Measurements from ENCODE around the gene PIGM. TPM values are rescaled to one million over a fixed set of nuclear protein-coding genes. Genes with fewer than 3 reads are reported as not detected.

PIGM gene
- total RNA-seq, 2 experiments from 2014 or later: 5.2 to 5.7 TPM

DNA sequence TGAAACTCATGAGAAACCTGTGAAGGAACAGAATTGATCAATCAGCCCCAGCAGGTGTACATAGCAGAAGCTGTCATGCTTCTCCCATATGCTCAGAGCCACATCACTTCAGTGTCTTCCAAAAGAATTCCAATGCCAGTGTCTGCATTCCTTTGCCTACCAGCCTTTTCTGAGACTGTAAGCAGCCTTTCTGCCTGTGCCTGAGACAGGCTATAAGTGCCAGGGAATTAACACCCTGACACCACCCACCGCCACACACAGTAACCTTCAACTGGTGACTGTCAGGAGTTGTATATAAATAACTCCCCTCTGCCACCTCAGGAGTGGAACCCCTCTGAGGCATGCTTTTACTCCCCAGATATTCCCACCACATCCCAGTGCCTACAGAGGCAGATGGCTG lies 39.6 kb downstream of the PIGM start:
- Mint-ChIP-seq H3K27me3 (peaks cover 29% of the 10 kb centered on the region), H3K27ac (no peak overlapping the region), H3K4me1 (peaks cover 7% of the 10 kb centered on the region)

DNA sequence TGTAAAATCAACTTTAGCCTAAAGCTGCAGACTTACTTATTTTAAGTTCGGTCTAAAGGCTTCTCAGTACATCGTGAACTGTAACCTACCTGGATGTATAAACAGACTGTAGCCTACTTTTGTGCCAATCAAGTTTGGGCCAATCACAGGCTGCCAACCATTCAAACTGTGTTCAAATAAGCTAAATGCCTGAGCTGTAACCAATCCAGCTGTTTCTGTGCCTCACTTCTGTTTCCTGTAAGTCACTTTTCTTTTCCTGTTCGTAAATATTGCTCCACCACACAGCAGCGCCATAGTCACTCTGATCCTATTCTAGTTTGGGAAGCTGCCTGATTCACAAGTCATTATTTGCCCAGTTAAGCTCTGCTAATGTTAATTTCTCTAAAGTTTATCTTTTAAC lies 40.3 kb downstream of the PIGM start:
- no peak for DNase-seq
- no peaks in the 10 kb centered on the region for H3K9me3 Mint-ChIP-seq
- ChIA-PET POLR2A (interaction anchor here (1.1 to 1.2 kb wide), 2 partner anchors 67 to 68 kb away, joined by 4 to 5 read pairs; partner anchors contain the start of gene TAGLN2), CTCF (interaction anchor here (1.3 to 4.7 kb wide), 2 partner anchors 15 to 94 kb away, joined by 4 to 38 read pairs; no protein-coding TSS in a partner anchor)
- peaks cover 7% of the 10 kb centered on the region for H3K4me1 Mint-ChIP-seq
- H3K4me3 Mint-ChIP-seq: no peak overlapping the region
- H3K36me3 Mint-ChIP-seq (ENCODE audit: low read depth): no peaks in the 10 kb centered on the region
- no peak overlapping the region for H3K27ac Mint-ChIP-seq
- peaks cover 26% of the 10 kb centered on the region for H3K27me3 Mint-ChIP-seq

More for the DNA sequence above, 39.6 kb downstream of the PIGM start:
- DNase-seq: no peak
- POLR2A ChIA-PET: interaction anchor here (1.1 to 1.2 kb wide), 2 partner anchors 67 to 69 kb away, joined by 4 to 5 read pairs; partner anchors contain the start of gene TAGLN2
- H3K9me3 Mint-ChIP-seq: no peaks in the 10 kb centered on the region
- no peaks in the 10 kb centered on the region for H3K36me3 Mint-ChIP-seq (ENCODE audit: low read depth)
- H3K4me3 Mint-ChIP-seq: no peak overlapping the region
- CTCF ChIA-PET: interaction anchor here (1.2 to 4.7 kb wide), 3 partner anchors 15 to 94 kb away, joined by 3 to 38 read pairs (median 4); no protein-coding TSS in a partner anchor

DNA sequence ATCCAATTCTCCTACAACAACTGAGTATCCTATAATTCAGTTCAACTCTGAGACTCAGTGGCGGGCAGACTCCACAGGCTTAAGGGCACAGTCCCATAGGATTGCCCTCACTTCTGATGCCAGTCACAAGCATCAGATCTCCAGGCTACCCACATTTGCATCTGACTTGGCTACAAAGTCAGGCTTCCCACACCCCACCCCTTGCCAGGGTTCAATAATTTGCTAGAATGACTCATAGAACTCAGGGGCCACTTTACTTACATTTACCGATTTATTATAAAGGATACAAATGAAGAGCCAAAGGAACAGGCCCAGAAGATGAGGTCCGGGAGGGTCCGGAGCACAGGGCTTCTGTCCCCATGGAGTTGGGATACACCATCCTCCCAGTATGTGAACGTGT lies 41.8 kb downstream of the PIGM start:
- H3K4me1 Mint-ChIP-seq: peaks cover 7% of the 10 kb centered on the region
- H3K4me3 Mint-ChIP-seq: no peak overlapping the region
- ChIA-PET CTCF (interaction anchor here (4.7 kb wide), 1 partner anchor 17 kb away, joined by 38 read pairs; no protein-coding TSS in a partner anchor), POLR2A (no interaction called here)
- H3K36me3 Mint-ChIP-seq (ENCODE audit: low read depth): no peaks in the 10 kb centered on the region
- H3K9me3 Mint-ChIP-seq: no peaks in the 10 kb centered on the region
- H3K27me3 Mint-ChIP-seq: peaks cover 11% of the 10 kb centered on the region
- no peak for DNase-seq
- no peak overlapping the region for H3K27ac Mint-ChIP-seq

GRCh38 chr1:159989581-159989980 lies 42.2 kb downstream of the PIGM start:
- H3K36me3 Mint-ChIP-seq (ENCODE audit: low read depth): no peaks in the 10 kb centered on the region
- CTCF ChIA-PET: interaction anchor here (4.7 kb wide), 1 partner anchor 17 kb away, joined by 38 read pairs; no protein-coding TSS in a partner anchor
- no peak for DNase-seq
- H3K4me3 Mint-ChIP-seq: no peak overlapping the region
- H3K27me3 Mint-ChIP-seq: peaks cover 9% of the 10 kb centered on the region
- H3K4me1 Mint-ChIP-seq: peaks cover 7% of the 10 kb centered on the region
- POLR2A ChIA-PET: no interaction called here
- no peak overlapping the region for H3K27ac Mint-ChIP-seq
- no peaks in the 10 kb centered on the region for H3K9me3 Mint-ChIP-seq

- ChIA-PET POLR2A (no interaction called here), CTCF (interaction anchor here (4.7 kb wide), 1 partner anchor 19 kb away, joined by 38 read pairs; no protein-coding TSS in a partner anchor)
- no peak for DNase-seq
These were observed 43.8 kb downstream of the PIGM start for GRCh38 chr1:159988006-159988405.

GRCh38 chr1:159987186-159987585 lies 44.6 kb downstream of the PIGM start:
- H3K27me3 Mint-ChIP-seq: peaks cover 18% of the 10 kb centered on the region
- H3K4me1 Mint-ChIP-seq: peaks cover 7% of the 10 kb centered on the region
- DNase-seq: no peak
- H3K4me3 Mint-ChIP-seq: no peak overlapping the region
- H3K27ac Mint-ChIP-seq: no peak overlapping the region
- H3K9me3 Mint-ChIP-seq: no peaks in the 10 kb centered on the region
- ChIA-PET POLR2A (no interaction called here), CTCF (no interaction called here)
- no peaks in the 10 kb centered on the region for H3K36me3 Mint-ChIP-seq (ENCODE audit: low read depth)

More at GRCh38 chr1:159988006-159988405, 43.8 kb downstream of the PIGM start:
- H3K9me3 Mint-ChIP-seq: no peaks in the 10 kb centered on the region
- peaks cover 16% of the 10 kb centered on the region for H3K27me3 Mint-ChIP-seq
- H3K4me3 Mint-ChIP-seq: no peak overlapping the region
- no peaks in the 10 kb centered on the region for H3K36me3 Mint-ChIP-seq (ENCODE audit: low read depth)
- H3K4me1 Mint-ChIP-seq: peaks cover 7% of the 10 kb centered on the region
- no peak overlapping the region for H3K27ac Mint-ChIP-seq

DNA sequence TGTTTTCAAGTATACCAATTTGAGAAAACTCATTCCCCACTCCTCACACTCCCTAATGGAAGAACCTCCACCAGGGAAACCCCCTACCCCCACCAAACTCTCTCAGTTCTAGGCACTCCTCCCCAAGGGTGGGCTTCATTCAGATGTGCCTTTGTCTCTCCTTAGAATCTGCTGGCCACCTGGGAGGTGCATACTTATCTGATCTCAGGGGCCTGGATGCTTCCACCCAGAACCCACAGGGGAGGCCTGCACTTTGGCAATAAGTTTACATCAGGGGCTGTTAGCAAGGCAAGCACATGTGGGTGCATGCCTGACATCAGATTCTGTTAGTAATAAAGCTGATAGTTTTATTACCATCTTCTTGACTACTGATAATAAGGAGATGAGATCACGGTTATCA lies 45.3 kb downstream of the PIGM start:
- Mint-ChIP-seq H3K9me3 (no peaks in the 10 kb centered on the region), H3K4me3 (no peak overlapping the region), H3K36me3 (ENCODE audit: low read depth) (no peaks in the 10 kb centered on the region), H3K27me3 (peaks cover 19% of the 10 kb centered on the region), H3K4me1 (peaks cover 4% of the 10 kb centered on the region), H3K27ac (no peak overlapping the region)
- POLR2A ChIA-PET: no interaction called here
- CTCF ChIA-PET: no interaction called here
- DNase-seq: no peak

GRCh38 chr1:159986093-159986492 lies 45.7 kb downstream of the PIGM start:
- ChIA-PET CTCF (no interaction called here), POLR2A (no interaction called here)
- Mint-ChIP-seq H3K9me3 (no peaks in the 10 kb centered on the region), H3K4me3 (no peak overlapping the region), H3K36me3 (ENCODE audit: low read depth) (no peaks in the 10 kb centered on the region), H3K27ac (no peak overlapping the region), H3K4me1 (no peaks in the 10 kb centered on the region), H3K27me3 (peaks cover 18% of the 10 kb centered on the region)
- no peak for DNase-seq

DNA sequence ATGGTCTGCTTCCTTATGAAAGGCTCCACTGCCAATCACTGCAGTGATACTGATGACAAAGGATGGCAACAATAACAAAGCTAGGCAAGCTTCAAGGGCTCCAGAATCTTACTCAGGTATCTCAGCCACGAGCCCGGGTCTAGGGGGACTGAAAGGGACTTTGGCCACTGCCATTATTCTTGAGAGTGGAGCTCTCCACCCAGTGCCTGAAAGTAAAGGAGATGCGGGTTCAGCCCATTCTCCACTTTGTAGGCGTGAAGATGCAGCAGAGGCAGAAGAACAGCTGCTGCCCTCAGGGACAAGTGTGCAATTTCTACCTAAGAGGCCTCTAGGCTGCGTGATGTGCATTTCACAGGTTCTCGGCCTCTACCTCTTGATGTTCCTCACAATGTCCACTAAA lies 46.3 kb downstream of the PIGM start:
- no peaks in the 10 kb centered on the region for H3K9me3 Mint-ChIP-seq
- H3K27ac Mint-ChIP-seq: no peak overlapping the region
- ChIA-PET POLR2A (no interaction called here), CTCF (no interaction called here)
- DNase-seq: no peak
- peaks cover 20% of the 10 kb centered on the region for H3K27me3 Mint-ChIP-seq
- H3K4me1 Mint-ChIP-seq: no peaks in the 10 kb centered on the region
- H3K4me3 Mint-ChIP-seq: no peak overlapping the region
- H3K36me3 Mint-ChIP-seq (ENCODE audit: low read depth): no peaks in the 10 kb centered on the region

DNA sequence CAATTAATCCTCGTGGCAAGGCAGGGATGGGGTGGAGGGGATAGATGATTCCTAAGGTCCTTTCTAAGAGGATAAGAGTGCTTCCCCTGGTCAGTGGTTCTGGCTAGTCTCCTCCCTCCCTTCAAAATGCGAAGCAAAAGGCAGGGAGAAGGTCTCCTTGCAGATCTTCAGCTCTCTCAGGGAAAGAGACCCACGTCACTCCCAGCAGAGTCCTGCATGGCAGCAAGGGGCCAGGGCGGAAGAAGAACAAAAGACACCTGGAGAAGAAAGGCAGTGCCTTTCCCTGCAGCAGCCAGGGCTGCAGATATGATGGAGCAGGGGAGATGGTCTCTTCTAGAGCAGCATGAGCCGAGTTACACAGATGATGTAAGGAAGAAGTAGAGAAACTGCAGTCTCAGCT lies 48.1 kb downstream of the PIGM start:
- H3K4me1 Mint-ChIP-seq: no peaks in the 10 kb centered on the region
- peaks cover 33% of the 10 kb centered on the region for H3K27me3 Mint-ChIP-seq
- no peaks in the 10 kb centered on the region for H3K36me3 Mint-ChIP-seq (ENCODE audit: low read depth)
- ChIA-PET CTCF (no interaction called here), POLR2A (interaction anchor here (0.9 kb wide), 1 partner anchor 24 kb away, joined by 3 read pairs; no protein-coding TSS in a partner anchor)
- no peak overlapping the region for H3K27ac Mint-ChIP-seq
- H3K9me3 Mint-ChIP-seq: no peaks in the 10 kb centered on the region
- no peak overlapping the region for H3K4me3 Mint-ChIP-seq
- no peak for DNase-seq

GRCh38 chr1:159982280-159982679 lies 49.5 kb downstream of the PIGM start:
- Mint-ChIP-seq H3K4me1 (no peaks in the 10 kb centered on the region), H3K36me3 (ENCODE audit: low read depth) (no peaks in the 10 kb centered on the region), H3K9me3 (no peaks in the 10 kb centered on the region), H3K27ac (no peak overlapping the region), H3K4me3 (no peak overlapping the region), H3K27me3 (peaks cover 47% of the 10 kb centered on the region)
- POLR2A ChIA-PET: no interaction called here
- CTCF ChIA-PET: no interaction called here
- DNase-seq: no peak

GRCh38 chr1:159981351-159982055 lies 50.3 kb downstream of the PIGM start:
- POLR2A ChIA-PET: no interaction called here
- peaks cover 54% of the 10 kb centered on the region for H3K27me3 Mint-ChIP-seq
- CTCF ChIA-PET: no interaction called here

DNA sequence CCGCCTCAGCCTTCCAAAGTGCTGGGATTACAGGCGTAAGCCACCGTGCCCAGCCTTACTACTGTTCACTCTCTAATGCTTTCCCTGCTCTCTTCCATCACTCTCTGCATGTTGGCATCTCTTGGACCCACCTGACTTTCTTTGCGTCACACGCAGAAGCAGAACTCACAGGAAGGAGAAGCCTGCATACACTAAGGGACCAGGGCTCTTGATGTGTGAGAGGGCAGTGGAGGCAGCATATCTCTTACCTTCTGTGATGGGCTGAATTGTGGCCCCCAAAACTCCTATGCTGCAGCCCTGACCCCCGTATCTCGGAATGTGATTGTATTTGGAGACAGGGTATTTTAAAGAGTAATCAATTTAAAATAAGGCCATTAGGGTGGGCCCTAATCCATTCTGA lies 51.0 kb downstream of the PIGM start:
- no peaks in the 10 kb centered on the region for H3K4me1 Mint-ChIP-seq
- POLR2A ChIA-PET: no interaction called here

More at GRCh38 chr1:159981351-159982055, 50.3 kb downstream of the PIGM start:
- Mint-ChIP-seq H3K27ac (no peak overlapping the region), H3K4me3 (no peak overlapping the region), H3K4me1 (no peaks in the 10 kb centered on the region), H3K9me3 (no peaks in the 10 kb centered on the region), H3K36me3 (ENCODE audit: low read depth) (no peaks in the 10 kb centered on the region)
- DNase-seq: no peak

GRCh38 chr1:159980076-159980475 lies 51.7 kb downstream of the PIGM start:
- Mint-ChIP-seq H3K36me3 (ENCODE audit: low read depth) (no peaks in the 10 kb centered on the region), H3K4me1 (no peaks in the 10 kb centered on the region), H3K27me3 (peaks cover 55% of the 10 kb centered on the region), H3K4me3 (no peak overlapping the region), H3K9me3 (no peaks in the 10 kb centered on the region), H3K27ac (no peak overlapping the region)
- DNase-seq: no peak
- CTCF ChIA-PET: no interaction called here
- POLR2A ChIA-PET: no interaction called here

More for the DNA sequence above, 51.0 kb downstream of the PIGM start:
- no peaks in the 10 kb centered on the region for H3K36me3 Mint-ChIP-seq (ENCODE audit: low read depth)
- DNase-seq: no peak
- H3K27ac Mint-ChIP-seq: no peak overlapping the region
- no peaks in the 10 kb centered on the region for H3K9me3 Mint-ChIP-seq
- H3K27me3 Mint-ChIP-seq: peaks cover 55% of the 10 kb centered on the region
- CTCF ChIA-PET: no interaction called here
- H3K4me3 Mint-ChIP-seq: no peak overlapping the region
